Measurements from ENCODE around the gene WDR89.

GRCh38 chr14:63642229-63642611 is 549 bp upstream of the WDR89 start:
- no peak for TF ChIP-seq ZNF274 (IDR thresholded peaks at IDR 0.05; ENCODE audit: low read depth, low read length)
- TF ChIP-seq YY1 (IDR thresholded peaks at IDR 0.05; ENCODE audit: insufficient read depth, insufficient read length): no peak
- TF ChIP-seq SUZ12 (IDR thresholded peaks at IDR 0.05; ENCODE audit: extremely low read depth, insufficient read depth, insufficient read length): no peak

All from NT2/D1 (cell line).